Measurements from ENCODE around the gene STRN.
A peak's percentile ranks its signal among the peaks of the same experiment; 100 is the strongest.
"Not testable (repeated sequence)": the region's sequence is repeated elsewhere in the genome, so short reads cannot be mapped to it uniquely, and the experiment has no call there.

STRN gene, protein sequence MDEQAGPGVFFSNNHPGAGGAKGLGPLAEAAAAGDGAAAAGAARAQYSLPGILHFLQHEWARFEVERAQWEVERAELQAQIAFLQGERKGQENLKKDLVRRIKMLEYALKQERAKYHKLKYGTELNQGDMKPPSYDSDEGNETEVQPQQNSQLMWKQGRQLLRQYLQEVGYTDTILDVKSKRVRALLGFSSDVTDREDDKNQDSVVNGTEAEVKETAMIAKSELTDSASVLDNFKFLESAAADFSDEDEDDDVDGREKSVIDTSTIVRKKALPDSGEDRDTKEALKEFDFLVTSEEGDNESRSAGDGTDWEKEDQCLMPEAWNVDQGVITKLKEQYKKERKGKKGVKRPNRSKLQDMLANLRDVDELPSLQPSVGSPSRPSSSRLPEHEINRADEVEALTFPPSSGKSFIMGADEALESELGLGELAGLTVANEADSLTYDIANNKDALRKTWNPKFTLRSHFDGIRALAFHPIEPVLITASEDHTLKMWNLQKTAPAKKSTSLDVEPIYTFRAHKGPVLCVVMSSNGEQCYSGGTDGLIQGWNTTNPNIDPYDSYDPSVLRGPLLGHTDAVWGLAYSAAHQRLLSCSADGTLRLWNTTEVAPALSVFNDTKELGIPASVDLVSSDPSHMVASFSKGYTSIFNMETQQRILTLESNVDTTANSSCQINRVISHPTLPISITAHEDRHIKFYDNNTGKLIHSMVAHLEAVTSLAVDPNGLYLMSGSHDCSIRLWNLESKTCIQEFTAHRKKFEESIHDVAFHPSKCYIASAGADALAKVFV

DNA sequence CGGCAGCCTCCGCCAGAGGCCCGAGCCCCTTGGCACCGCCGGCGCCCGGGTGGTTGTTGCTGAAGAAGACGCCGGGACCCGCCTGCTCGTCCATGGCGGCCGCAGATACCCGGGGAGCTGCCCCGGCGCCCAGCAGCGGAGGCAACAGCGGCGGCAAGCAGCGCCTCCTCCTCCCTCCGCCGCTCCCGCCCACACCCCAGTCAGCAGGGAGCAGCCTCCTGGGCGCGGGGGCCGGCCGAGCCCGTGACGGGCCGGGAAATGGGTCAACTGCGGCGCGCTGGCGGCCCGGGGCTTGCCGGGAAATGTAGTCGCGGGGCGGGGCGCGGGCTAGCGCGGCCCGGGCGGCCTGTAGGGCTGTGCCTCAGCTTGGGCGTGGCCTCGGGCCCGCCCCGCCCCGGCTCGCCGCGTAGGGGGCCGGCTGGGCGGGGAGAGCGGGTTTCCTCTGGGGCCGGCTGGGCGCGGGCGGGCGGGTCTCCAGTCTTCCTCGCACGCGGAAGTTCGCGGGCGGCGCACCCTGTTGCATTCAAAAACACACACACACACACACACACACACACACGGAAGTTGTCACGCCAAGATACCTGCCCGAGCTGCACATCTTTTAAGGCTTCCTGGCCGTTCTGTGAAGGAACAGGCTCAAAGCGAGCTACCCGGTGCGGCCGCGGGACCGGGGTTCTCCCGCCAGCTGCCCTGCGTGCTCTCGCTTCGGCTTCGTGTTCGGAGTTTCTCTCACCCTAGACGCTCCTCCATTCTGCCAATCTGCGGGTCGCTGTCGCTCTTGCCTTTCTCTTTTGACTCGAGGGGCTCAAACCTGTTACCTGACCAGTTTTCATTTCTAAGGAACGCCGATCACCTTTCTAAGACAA lies at the start of gene STRN:
TSS of gene STRN (minus strand) at position 167 of the 866 bp plus-strand sequence. CDS start at position 94, 73 bp downstream.
- DNase-seq (ENCODE audit: low read depth): peak; percentile 88

DNA sequence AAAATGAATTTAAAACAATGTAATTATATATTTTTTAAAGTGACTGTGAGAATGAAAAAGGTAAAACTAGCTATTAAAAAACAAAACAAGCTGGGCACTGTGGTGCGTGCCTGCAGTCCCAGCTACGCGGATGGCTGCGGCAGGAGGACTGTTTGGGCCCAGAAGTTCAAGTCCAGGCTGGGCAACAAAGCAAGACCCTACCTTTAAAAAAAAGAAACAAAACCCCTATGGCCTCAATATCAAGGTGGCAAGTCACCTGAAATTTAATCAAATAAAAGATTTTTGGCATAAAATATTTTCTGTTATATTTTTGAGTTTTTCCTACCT lies 46.9 kb upstream of the STRN start:
- no peak for DNase-seq (ENCODE audit: low read depth)

GRCh38 chr2:37011130-37011529 lies 44.8 kb upstream of the STRN start:
- DNase-seq (ENCODE audit: low read depth): no peak

GRCh38 chr2:37005118-37005868 lies 39.0 kb upstream of the STRN start:
- no peak for DNase-seq (ENCODE audit: low read depth)

DNA sequence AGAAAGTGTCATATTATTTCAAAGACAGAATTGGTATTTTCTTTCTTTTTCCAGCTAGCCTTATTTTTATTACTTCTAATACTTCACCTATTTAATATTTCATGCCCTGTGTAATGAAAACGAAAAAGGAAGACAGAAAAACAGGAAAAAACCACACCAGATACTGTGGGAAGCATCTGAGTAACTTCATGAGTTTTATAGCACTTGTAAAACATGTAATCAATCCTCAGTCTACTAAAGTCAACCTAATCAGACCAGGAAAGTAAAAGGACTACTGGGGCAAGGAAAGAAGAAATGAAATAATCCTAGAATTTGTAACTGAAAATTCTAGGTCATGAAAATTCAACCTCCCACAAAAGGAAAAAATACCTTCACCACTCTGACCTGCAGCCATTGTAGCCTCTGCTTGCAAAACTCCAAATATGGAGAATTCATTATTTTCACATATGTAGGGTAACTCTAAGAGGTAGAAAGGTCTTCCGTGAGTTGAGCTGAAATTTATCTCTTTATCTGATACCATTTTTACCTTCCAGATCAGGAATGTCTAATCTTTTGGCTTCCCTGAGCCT lies 34.7 kb upstream of the STRN start:
- no peak for DNase-seq (ENCODE audit: low read depth)

GRCh38 chr2:37000318-37000717 lies 34.0 kb upstream of the STRN start:
- no peak for DNase-seq (ENCODE audit: low read depth)

- not testable (repeated sequence) for DNase-seq (ENCODE audit: low read depth)
Observed at GRCh38 chr2:36999416-36999815, 33.1 kb upstream of the STRN start.

DNA sequence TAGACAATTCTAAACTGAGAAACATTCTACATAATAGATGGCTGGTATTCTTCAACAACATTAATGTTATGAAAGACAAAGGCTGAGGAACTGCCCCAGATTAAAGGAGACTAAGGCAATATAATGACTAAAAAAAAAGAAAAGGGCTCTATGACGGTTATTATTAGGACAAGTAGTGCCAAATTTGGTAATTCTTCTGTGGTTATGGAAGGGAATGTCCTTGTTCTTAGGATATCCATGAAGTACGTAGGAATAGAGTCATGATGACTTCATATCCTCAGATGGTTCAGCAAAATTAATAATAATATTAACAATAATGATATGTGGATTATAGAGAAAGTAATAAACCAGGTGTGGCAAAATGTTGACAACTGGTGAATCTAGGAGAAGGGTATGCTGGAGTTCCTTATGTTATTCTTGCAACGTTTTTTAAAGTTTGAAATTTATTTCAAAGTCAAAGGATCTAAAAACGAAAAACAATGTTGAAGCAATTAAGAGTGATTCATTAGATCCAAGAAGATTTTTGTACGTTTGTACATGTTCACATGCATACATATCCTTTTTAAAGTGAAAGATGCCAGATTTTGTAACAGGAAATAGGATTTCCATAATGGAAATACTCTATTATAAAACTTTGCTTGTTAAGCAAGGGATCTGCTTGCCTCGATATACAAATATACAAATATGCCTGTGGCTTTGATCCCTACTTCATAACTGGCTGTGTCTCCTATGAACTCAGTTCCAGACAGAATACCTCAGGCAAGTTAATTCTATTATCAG lies 27.7 kb upstream of the STRN start:
- no peak for DNase-seq (ENCODE audit: low read depth)

DNA sequence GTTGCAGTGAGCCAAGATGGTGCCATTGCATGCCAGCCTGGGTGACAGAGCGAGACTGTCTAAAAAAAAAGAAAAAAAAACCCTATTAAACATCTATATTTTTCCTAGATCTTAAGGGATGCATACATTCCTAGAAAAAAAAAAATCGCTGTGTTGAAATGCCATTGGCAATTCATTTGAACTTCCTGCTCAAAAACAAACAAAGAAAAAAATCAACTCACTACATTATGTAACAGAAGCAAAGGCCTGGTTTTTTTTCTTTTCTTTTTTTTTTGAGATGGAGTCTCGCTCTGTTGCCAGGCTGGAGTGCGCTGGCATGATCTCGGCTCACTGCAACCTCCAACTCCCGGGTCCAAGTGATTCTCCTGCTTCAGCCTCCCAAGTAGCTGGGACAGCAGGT lies 21.7 kb upstream of the STRN start:
- no peak for DNase-seq (ENCODE audit: low read depth)

- no peak for DNase-seq (ENCODE audit: low read depth)
Observed at GRCh38 chr2:36982467-36982866, 16.1 kb upstream of the STRN start.

DNA sequence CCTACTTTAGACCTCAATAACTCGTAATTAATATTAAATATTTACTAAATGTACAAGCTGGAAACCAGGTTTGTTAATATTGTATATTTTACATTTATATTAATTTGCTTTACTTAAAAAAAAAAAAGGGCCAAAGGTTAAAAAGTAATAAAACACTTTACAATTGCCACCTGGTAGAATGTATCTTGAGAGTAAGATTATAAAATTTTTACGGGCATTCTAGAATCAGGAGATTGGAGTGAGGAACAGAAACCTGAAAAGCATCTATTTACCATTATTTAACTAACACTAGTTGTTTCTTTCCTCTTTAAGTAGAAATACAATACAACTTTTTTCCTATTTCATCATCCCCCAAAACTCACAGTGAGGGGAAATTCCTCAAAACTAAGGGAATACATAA lies 15.6 kb upstream of the STRN start:
- no peak for DNase-seq (ENCODE audit: low read depth)

DNA sequence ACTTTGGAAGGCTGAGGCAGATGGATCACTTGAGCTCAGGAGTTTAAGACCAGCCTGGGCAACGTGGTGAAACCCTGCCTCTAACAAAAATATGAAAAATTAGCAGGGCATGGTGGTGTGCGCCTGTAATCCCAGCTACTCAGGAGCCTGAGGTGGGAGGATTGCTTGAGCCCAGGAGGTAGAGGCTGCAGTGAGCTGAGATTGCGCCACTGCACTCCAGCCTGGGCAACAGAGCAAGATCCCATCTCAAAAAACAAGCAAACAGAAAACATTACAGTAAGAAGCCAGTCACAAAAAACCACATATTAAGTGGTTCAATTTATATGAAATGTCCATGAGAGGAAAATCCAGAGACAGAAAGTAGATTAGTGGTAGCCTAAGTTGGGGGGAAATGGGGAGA lies 12.7 kb upstream of the STRN start:
- DNase-seq (ENCODE audit: low read depth): not testable (repeated sequence)

DNA sequence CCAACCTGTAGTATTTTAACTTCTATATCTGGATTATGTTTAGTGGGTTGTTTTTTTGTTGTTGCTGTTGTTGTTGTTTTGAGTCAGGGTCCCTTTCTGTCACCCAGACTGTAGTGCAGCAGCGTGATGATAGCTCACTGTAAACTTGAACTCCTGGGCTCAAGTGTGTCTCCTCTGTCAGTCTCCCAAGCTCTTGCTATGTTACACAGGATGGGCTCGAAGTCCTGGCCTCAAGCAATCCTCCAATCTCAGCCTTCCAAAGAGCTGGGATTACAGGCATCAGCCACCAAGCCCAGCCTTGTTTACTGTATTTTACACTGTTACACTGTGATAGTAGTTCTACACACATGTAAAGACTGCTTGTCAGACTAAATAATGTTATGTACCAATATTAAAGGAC lies 9.7 kb upstream of the STRN start:
- no peak for DNase-seq (ENCODE audit: low read depth)

- no peak for DNase-seq (ENCODE audit: low read depth)
Observed at GRCh38 chr2:36975306-36975705, 9.0 kb upstream of the STRN start.

- no peak for DNase-seq (ENCODE audit: low read depth)
Observed at GRCh38 chr2:36973320-36973719, 7.0 kb upstream of the STRN start.

DNA sequence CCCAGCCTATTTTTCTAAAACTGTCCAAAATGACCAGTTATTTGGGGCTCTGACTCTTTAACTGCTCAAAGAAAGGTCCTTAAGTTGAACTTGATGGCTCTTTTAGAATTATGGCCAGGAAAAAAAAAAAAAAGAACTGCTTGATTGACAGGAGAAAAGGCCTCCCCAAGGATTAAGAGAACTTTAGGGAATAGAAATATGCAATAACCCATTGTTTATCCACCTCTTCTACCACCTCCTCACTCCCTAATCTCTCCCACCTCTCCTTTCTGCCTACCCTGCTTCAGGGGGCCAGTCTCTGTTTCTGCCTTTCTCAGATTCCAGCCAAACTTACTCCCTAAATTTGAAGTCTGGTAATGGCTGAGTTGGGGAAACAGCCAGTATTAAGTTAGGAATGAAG lies 5.7 kb upstream of the STRN start:
- no peak for DNase-seq (ENCODE audit: low read depth)

DNA sequence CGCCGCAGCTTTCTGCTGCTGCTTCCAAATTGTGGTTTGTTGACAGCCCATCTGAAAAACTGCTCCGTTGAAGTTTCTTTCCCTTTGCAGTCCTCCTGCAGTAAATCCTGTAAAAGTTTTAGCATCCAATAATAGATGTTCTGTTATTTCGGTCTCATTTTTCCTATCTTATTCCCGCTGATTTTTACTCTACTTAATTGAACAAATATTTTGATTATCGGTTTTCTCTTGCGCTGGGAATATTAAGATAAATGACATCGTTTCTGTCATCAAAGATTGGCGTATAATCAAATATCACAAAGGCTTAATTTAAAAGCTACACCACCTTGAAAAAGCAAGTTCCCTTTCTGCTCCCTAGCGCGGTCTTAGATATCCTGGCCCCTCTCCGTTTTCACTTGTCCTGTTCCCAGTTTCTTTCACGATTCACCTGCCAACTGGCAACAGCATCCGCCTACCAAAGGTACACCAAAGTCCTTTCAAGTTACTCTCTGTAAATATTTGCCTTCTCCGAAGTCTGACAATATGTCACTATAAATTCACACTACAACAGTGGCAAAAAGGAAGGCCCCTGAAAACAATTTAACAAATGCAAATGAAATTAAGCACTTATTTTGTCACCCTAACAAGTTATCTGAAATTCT lies 1.0 kb upstream of the STRN start:
- no peak for DNase-seq (ENCODE audit: low read depth)

DNA sequence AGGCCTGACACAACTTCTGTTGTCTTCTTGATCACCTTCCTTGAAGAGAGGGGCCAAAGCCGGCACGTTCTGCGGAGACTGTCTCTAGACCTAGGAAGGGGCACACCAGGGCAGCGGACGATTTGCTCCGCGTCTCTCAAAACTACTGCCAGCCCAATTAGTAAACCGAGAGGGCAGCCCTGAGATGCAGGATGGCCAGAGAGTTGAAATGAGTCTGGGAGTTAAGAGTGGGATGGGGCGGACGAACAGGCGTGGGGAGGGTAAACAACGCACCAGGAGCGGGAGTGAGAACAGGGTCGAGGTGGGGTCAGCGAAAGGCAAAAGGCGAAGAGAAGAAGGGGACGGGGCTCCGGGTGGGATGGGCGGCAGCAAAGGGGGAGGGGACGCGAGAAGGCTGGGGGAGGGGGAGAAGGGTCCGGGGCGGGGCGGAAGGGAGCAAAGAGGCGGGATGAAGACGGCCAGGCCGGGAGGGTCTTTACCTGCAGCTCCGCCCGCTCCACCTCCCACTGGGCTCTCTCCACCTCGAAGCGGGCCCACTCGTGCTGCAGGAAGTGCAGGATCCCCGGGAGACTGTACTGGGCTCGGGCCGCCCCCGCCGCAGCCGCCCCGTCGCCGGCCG lies 476 bp downstream of the STRN start:
- DNase-seq (ENCODE audit: low read depth): peak; percentile 15

DNA sequence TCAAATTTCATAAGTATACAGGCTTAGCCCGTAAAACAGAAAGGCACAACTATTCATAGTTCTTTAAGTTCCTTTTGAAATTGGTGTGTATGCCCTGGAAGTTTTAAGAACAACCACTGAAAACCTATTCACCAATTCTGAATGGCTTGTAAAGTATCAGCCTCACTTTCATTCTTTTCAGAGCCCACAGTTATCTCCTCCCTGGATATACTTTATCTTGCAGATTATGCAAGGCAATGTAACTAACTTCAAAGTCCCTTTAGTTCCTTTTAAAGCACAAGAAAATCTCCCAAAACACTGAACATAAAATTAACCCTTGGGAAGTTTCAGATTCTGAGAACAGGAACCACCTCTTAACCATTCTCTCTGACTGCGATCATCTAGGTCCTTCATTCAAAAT lies 1.1 kb downstream of the STRN start:
- no peak for DNase-seq (ENCODE audit: low read depth)

Measured in stimulated activated CD8-positive, alpha-beta memory T cell treated with anti-CD3 and anti-CD28 coated beads, Interleukin-12 subunit alpha, Interleukin-12 subunit beta, amount 100 ng/mL, for 1 hour (primary cell).